Smooth muscle cell (in vitro differentiated cells): ENCODE results near the gene KAZN. TPM values are rescaled to one million over a fixed set of nuclear protein-coding genes. Genes with fewer than 3 reads are reported as not detected.

Source experiments
- DNase-seq: peaks from one replicate; lab custom pipeline; 2025; ENCODE audit not compliant: unreplicated experiment; lab: John Stamatoyannopoulos, UW
- H2AFZ ChIP-seq: fragments of 200-600 bp; sonication (generic); 2 replicates; pipeline ENCODE4 v1.6.0; 2016; ENCODE audit warnings: antibody characterized with exemption, low read depth, mild to moderate bottlenecking
- H3F3A ChIP-seq: fragments of 200-600 bp; sonication (generic); 2 replicates; pipeline ENCODE4 v1.6.0; 2017; ENCODE audit warnings: antibody characterized with exemption, low read depth
- H3K27ac ChIP-seq: fragments of 200-600 bp; sonication (generic); 2 replicates; pipeline ENCODE4 v1.5.1; 2016; ENCODE audit warnings: low read depth, mild to moderate bottlenecking
- H3K27me3 ChIP-seq: fragments of 200-600 bp; sonication (generic); 2 replicates; pipeline ENCODE4 v1.6.1; 2016; ENCODE audit warnings: low read depth, mild to moderate bottlenecking
- H3K36me3 ChIP-seq: fragments of 200-600 bp; sonication (generic); 2 replicates; pipeline ENCODE4 v1.5.1; 2016; ENCODE audit warnings: low read depth
- H3K4me1 ChIP-seq: fragments of 200-600 bp; sonication (generic); 2 replicates; pipeline ENCODE4 v1.5.1; 2016; ENCODE audit warnings: low read depth
- H3K4me2 ChIP-seq: fragments of 200-600 bp; sonication (generic); 2 replicates; pipeline ENCODE4 v1.6.0; 2016; ENCODE audit warnings: mild to moderate bottlenecking
- H3K4me3 ChIP-seq: fragments of 200-600 bp; sonication (generic); 2 replicates; pipeline ENCODE4 v1.5.1; 2016; ENCODE audit warnings: mild to moderate bottlenecking
- H3K79me2 ChIP-seq: fragments of 200-600 bp; sonication (generic); 2 replicates; pipeline ENCODE4 v1.6.0; 2016; ENCODE audit warnings: low read depth, mild to moderate bottlenecking
- H3K9ac ChIP-seq: fragments of 200-600 bp; sonication (generic); 2 replicates; pipeline ENCODE4 v1.6.0; 2016; ENCODE audit warnings: low read depth
- H3K9me3 ChIP-seq: fragments of 200-600 bp; sonication (generic); replicated peaks from 2 replicates; pipeline ENCODE4 v1.5.1; 2016; ENCODE audit warnings: low read depth
- H4K20me1 ChIP-seq: fragments of 200-600 bp; sonication (generic); 2 replicates; pipeline ENCODE4 v1.6.0; 2016; ENCODE audit warnings: low read depth
- WGBS: methylation state at CpG from one replicate; pipeline ENCODE4 v1.1.7; 2016; ENCODE audit warnings: low lambda C conversion rate; 5-methylcytosine and 5-hydroxymethylcytosine counted together
- polyA plus RNA-seq: library from polyadenylated mRNA; unstranded; fragments of >200 nt; fragmentation: Nextera tagmentation; extraction: Ambion mirVana; gene quantifications from 2 replicates; pipeline ENCODE4 v1.2.1, GENCODE V29; 2016
- total RNA-seq: library from RNA; depleted of rRNA; stranded (reverse); fragments of >200 nt; gene quantifications from 2 replicates; pipeline ENCODE4 v1.2.3, GENCODE V29; 2014
- TF ChIP-seq, protein P1 (sequence below): fragments of 200-600 bp; sonication (generic); IDR thresholded peaks from 2 replicates; pipeline ENCODE4 v1.5.1; 2017; ENCODE audit warnings: borderline replicate concordance, mild to moderate bottlenecking, antibody characterized with exemption; ENCODE audit not compliant: insufficient read depth, poor library complexity, severe bottlenecking

The KAZN gene
- total and polyA plus RNA-seq, 2 experiments from 2014 or later: 6.3 to 8.2 TPM

DNA sequence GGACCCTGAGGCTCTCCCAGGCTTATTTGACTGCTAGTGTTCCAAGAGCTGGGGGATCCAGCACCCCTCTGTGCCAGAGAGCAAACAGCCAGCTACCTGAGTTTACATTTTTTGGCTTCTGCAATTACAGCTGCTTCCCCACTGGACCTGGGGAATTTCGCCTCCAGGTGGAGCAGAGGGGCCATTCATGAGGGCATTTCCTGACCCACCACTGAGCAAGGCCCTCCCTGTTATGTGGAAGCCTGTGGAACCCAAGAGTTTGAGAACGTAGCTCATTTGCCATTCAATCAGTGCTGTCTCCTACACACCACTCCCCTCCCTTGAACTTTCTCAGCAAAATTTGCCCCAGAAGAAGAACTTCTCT is 512.4 kb downstream of the KAZN start:
- Histone ChIP-seq H3K36me3 (no peaks in the 10 kb centered on the region), H3K27ac (no peak overlapping the region), H2AFZ (no peak overlapping the region), H3K27me3 (no peaks in the 10 kb centered on the region), H3K9ac (no peak overlapping the region), H3K4me1 (no peaks in the 10 kb centered on the region), H3K4me3 (no peak overlapping the region), H3K79me2 (no peaks in the 10 kb centered on the region), H3F3A (no peaks in the 10 kb centered on the region), H4K20me1 (no peaks in the 10 kb centered on the region), H3K9me3 (no peaks in the 10 kb centered on the region), H3K4me2 (no peak overlapping the region)
- WGBS: 98% methylated on average over 2 of the region's 2 CpGs
- no peak for DNase-seq
- TF ChIP-seq, protein P1, sequence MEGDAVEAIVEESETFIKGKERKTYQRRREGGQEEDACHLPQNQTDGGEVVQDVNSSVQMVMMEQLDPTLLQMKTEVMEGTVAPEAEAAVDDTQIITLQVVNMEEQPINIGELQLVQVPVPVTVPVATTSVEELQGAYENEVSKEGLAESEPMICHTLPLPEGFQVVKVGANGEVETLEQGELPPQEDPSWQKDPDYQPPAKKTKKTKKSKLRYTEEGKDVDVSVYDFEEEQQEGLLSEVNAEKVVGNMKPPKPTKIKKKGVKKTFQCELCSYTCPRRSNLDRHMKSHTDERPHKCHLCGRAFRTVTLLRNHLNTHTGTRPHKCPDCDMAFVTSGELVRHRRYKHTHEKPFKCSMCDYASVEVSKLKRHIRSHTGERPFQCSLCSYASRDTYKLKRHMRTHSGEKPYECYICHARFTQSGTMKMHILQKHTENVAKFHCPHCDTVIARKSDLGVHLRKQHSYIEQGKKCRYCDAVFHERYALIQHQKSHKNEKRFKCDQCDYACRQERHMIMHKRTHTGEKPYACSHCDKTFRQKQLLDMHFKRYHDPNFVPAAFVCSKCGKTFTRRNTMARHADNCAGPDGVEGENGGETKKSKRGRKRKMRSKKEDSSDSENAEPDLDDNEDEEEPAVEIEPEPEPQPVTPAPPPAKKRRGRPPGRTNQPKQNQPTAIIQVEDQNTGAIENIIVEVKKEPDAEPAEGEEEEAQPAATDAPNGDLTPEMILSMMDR: no peak

DNA sequence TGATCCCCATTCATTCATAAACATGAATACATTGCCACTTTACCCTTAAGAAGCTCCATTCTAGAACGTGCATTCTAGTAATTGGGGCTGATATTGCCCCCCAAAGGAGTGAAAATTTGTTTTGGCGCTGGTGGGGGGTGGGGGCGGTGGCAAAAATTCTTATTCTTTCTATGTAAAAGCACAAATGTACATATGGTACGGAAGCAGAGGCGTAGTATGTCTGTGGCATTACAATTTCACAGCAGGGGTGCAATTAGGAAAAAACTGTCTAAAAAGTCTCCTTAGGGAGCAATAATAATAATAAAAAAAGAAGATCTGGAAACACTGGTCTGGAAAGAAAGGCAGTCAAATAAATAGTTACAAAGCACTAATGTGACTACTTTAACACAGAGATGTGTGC is 514.7 kb downstream of the KAZN start:
- H3K27ac ChIP-seq: no peak overlapping the region
- no peak overlapping the region for H3K9ac ChIP-seq
- H3K9me3 ChIP-seq: no peaks in the 10 kb centered on the region
- no peak overlapping the region for H3K4me3 ChIP-seq
- TF ChIP-seq, protein P1: no peak
- H3K4me2 ChIP-seq: no peak overlapping the region
- no peaks in the 10 kb centered on the region for H4K20me1 ChIP-seq
- no peaks in the 10 kb centered on the region for H3F3A ChIP-seq
- H3K4me1 ChIP-seq: no peaks in the 10 kb centered on the region
- no peak overlapping the region for H2AFZ ChIP-seq
- no peaks in the 10 kb centered on the region for H3K79me2 ChIP-seq
- 91% methylated on average over 5 of the region's 5 CpGs for WGBS
- H3K36me3 ChIP-seq: no peaks in the 10 kb centered on the region
- no peak for DNase-seq
- H3K27me3 ChIP-seq: no peaks in the 10 kb centered on the region

DNA sequence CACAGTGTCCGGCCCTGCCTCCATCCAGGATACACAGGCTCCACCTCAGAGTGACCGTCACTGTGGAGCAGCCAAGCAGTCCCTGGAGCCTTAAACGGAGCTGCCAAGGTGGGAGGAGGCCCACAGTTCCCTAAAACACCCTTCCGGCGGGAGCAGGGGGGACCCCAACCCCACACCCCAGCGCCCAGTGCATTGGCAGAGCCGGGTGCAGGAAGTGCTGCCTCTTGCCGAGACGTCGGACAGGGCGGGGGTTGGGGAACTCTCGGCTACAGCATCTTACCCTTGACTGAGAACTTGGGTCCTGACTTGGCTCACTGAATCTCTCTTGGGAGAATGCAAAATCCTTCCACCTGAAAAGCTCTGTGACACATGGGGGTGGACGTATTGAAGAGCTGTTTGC is 516.4 kb downstream of the KAZN start:
- H3K27me3 ChIP-seq: no peaks in the 10 kb centered on the region
- H3K4me3 ChIP-seq: no peak overlapping the region
- H3K79me2 ChIP-seq: no peaks in the 10 kb centered on the region
- H3K4me1 ChIP-seq: no peaks in the 10 kb centered on the region
- H3F3A ChIP-seq: no peaks in the 10 kb centered on the region
- H3K9me3 ChIP-seq: no peaks in the 10 kb centered on the region
- no peak overlapping the region for H2AFZ ChIP-seq
- H3K4me2 ChIP-seq: no peak overlapping the region
- H3K27ac ChIP-seq: no peak overlapping the region
- TF ChIP-seq, protein P1: no peak
- H3K9ac ChIP-seq: no peak overlapping the region
- H3K36me3 ChIP-seq: no peaks in the 10 kb centered on the region
- H4K20me1 ChIP-seq: no peaks in the 10 kb centered on the region
- WGBS: 91% methylated on average over 13 of the region's 13 CpGs
- no peak for DNase-seq

DNA sequence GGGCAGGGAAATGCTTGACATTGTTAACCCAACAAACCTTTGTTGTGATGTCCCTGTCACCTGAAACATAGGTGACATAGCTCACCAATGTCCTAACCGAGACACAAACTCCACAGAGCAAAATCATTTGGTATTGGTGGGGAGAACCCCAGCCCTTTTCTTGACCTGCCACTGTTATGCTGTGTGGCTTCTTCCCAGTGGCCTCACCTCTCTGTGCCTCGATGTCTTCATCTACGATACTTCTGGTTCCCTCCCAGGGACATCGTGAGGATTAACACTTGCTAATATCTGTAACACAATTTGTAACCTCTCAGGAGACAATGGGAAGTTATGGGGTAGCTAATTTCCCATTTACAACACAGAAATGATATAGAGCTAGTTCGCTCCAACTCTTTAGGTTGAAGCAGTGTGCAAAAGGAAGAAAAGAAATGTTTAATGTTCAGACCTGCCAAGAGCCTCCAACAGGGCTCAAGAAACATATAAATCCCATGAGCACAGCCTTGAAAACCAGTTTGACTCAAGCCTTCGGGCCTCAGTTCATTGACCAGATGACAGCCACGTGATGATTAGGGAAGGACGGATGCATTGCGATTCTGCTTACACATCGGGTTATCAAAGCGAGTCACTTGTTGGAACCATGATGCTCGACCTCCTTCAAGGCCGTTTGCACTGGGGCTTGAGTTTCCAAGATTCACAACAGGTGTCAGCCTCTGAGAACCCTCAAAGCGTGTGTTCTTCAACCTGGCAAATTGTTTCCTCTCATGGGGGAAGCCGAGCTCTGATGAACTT is 517.3 kb downstream of the KAZN start:
- Histone ChIP-seq H3K27me3 (no peaks in the 10 kb centered on the region), H2AFZ (no peak overlapping the region), H3K4me2 (no peak overlapping the region), H3K36me3 (no peaks in the 10 kb centered on the region), H3K9ac (no peak overlapping the region), H3K27ac (no peak overlapping the region), H3K9me3 (no peaks in the 10 kb centered on the region), H3K4me1 (no peaks in the 10 kb centered on the region), H3K79me2 (no peaks in the 10 kb centered on the region), H4K20me1 (no peaks in the 10 kb centered on the region), H3K4me3 (no peak overlapping the region), H3F3A (no peaks in the 10 kb centered on the region)
- 93% methylated on average over 15 of the region's 15 CpGs for WGBS
- no peak for DNase-seq
- TF ChIP-seq, protein P1: no peak
